Measurements from ENCODE around the gene CDX2. TPM values are rescaled to one million over a fixed set of nuclear protein-coding genes. Genes with fewer than 3 reads are reported as not detected.

Gene CDX2
- polyA plus RNA-seq, 1 donor from 2014 or later: not detected

- Histone ChIP-seq H3F3A (ENCODE audit: insufficient read depth, low read length, poor library complexity, severe bottlenecking) (no peaks in the 10 kb centered on the region), H3K4me3 (ENCODE audit: low read length) (no peak overlapping the region)
These were observed 11.3 kb upstream of the CDX2 start for GRCh38 chr13:27980280-27980998.

GRCh38 chr13:27979765-27980279 is 10.7 kb upstream of the CDX2 start:
- H3K36me3 ChIP-seq (ENCODE audit: insufficient read depth, low read length): no peaks in the 10 kb centered on the region
- H3K27me3 ChIP-seq (ENCODE audit: insufficient read depth, low read depth, low read length): peaks cover 94% of the 10 kb centered on the region
- no peak overlapping the region for H3K4me3 ChIP-seq (ENCODE audit: low read length)
- H2AFZ ChIP-seq (ENCODE audit: low read depth, low read length): no peak overlapping the region
- TF ChIP-seq REST (IDR thresholded peaks at IDR 0.05; ENCODE audit: borderline replicate concordance) (no peak), POLR2AphosphoS5 (IDR thresholded peaks at IDR 0.05) (peak; percentile 62), EP300 (conservative IDR thresholded peaks at IDR 0.05; ENCODE audit: poor library complexity, severe bottlenecking) (no peak)
- H3K4me2 ChIP-seq (ENCODE audit: low read length): no peak overlapping the region
- H3F3A ChIP-seq (ENCODE audit: insufficient read depth, low read length, poor library complexity, severe bottlenecking): no peaks in the 10 kb centered on the region
- no peak overlapping the region for H3K9ac ChIP-seq (ENCODE audit: low read length)
- H3K79me2 ChIP-seq (replicated peaks; ENCODE audit: insufficient read depth, low read length): no peaks in the 10 kb centered on the region
- no peaks in the 10 kb centered on the region for H3K9me3 ChIP-seq (ENCODE audit: low read length)
- no peaks in the 10 kb centered on the region for H3K9me2 ChIP-seq (ENCODE audit: insufficient read depth, low read length)
- H3K27ac ChIP-seq (ENCODE audit: low read length): no peak overlapping the region
- H4K20me1 ChIP-seq (ENCODE audit: insufficient read depth): no peaks in the 10 kb centered on the region

More at GRCh38 chr13:27980280-27980998, 11.3 kb upstream of the CDX2 start:
- Histone ChIP-seq H2AFZ (ENCODE audit: low read depth, low read length) (no peak overlapping the region), H3K27ac (ENCODE audit: low read length) (no peak overlapping the region), H3K9me3 (ENCODE audit: low read length) (no peaks in the 10 kb centered on the region), H3K9me2 (ENCODE audit: insufficient read depth, low read length) (no peaks in the 10 kb centered on the region), H4K20me1 (ENCODE audit: insufficient read depth) (no peaks in the 10 kb centered on the region), H3K9ac (ENCODE audit: low read length) (no peak overlapping the region), H3K27me3 (ENCODE audit: insufficient read depth, low read depth, low read length) (peaks cover 88% of the 10 kb centered on the region), H3K36me3 (ENCODE audit: insufficient read depth, low read length) (no peaks in the 10 kb centered on the region), H3K4me2 (ENCODE audit: low read length) (no peak overlapping the region), H3K79me2 (replicated peaks; ENCODE audit: insufficient read depth, low read length) (no peaks in the 10 kb centered on the region)
- peak; percentile 92 for TF ChIP-seq EZH2 (IDR thresholded peaks at IDR 0.05; ENCODE audit: borderline replicate concordance, insufficient read depth, low read length, poor library complexity, severe bottlenecking)
- TF ChIP-seq MXI1 (conservative IDR thresholded peaks at IDR 0.05; ENCODE audit: poor library complexity, severe bottlenecking): no peak

GRCh38 chr13:27979001-27979643 is 10.0 kb upstream of the CDX2 start:
- H3K27me3 ChIP-seq (ENCODE audit: insufficient read depth, low read depth, low read length): peaks cover 100% of the 10 kb centered on the region
- no peak overlapping the region for H3K4me3 ChIP-seq (ENCODE audit: low read length)
- no peaks in the 10 kb centered on the region for H3K36me3 ChIP-seq (ENCODE audit: insufficient read depth, low read length)
- TF ChIP-seq POLR2AphosphoS5 (IDR thresholded peaks at IDR 0.05) (no peak), TAF1 (IDR thresholded peaks at IDR 0.05; ENCODE audit: low read depth) (no peak), SMC3 (conservative IDR thresholded peaks at IDR 0.05; ENCODE audit: poor library complexity) (no peak), REST (IDR thresholded peaks at IDR 0.05; ENCODE audit: borderline replicate concordance) (no peak), CTCF (IDR thresholded peaks at IDR 0.05; ENCODE audit: poor library complexity, severe bottlenecking) (no peak), EZH2 (IDR thresholded peaks at IDR 0.05; ENCODE audit: borderline replicate concordance, insufficient read depth, low read length, poor library complexity, severe bottlenecking) (no peak), MXI1 (conservative IDR thresholded peaks at IDR 0.05; ENCODE audit: poor library complexity, severe bottlenecking) (no peak), RAD21 (conservative IDR thresholded peaks at IDR 0.05) (no peak), EP300 (conservative IDR thresholded peaks at IDR 0.05; ENCODE audit: poor library complexity, severe bottlenecking) (no peak)
- H3F3A ChIP-seq (ENCODE audit: insufficient read depth, low read length, poor library complexity, severe bottlenecking): no peaks in the 10 kb centered on the region
- no peaks in the 10 kb centered on the region for H4K20me1 ChIP-seq (ENCODE audit: insufficient read depth)
- no peak overlapping the region for H3K27ac ChIP-seq (ENCODE audit: low read length)
- H3K9me3 ChIP-seq (ENCODE audit: low read length): no peaks in the 10 kb centered on the region
- H3K4me2 ChIP-seq (ENCODE audit: low read length): no peak overlapping the region
- no peak overlapping the region for H3K9ac ChIP-seq (ENCODE audit: low read length)
- H2AFZ ChIP-seq (ENCODE audit: low read depth, low read length): no peak overlapping the region
- H3K9me2 ChIP-seq (ENCODE audit: insufficient read depth, low read length): no peaks in the 10 kb centered on the region
- no peaks in the 10 kb centered on the region for H3K79me2 ChIP-seq (replicated peaks; ENCODE audit: insufficient read depth, low read length)

All from neural cell (in vitro differentiated cells).